SK-N-SH treated with all-trans-retinoic acid at 6 μM for 48 hours (cell line): ENCODE results near the gene SNIP1.

ENCODE experiments used
- ATAC-seq: fragments of 200-7000 bp; cut with Tn5 transposase; 3 replicates; pipeline ENCODE4 v1.9.1; 2020; ENCODE audit warnings: mild to moderate bottlenecking, moderate library complexity
- ARNTL ChIP-seq: fragments of 450-650 bp; formaldehyde crosslinking; IDR thresholded peaks from 2 replicates; pipeline ENCODE4 v1.5.0; 2020; ENCODE audit warnings: low read depth, mild to moderate bottlenecking, moderate library complexity, borderline replicate concordance
- BACH2 ChIP-seq: fragments of 250-450 bp; sonication (Bioruptor Pico); IDR thresholded peaks from 2 replicates; pipeline ENCODE4 v1.9.0; 2021; ENCODE audit warnings: mild to moderate bottlenecking, borderline replicate concordance
- CREB5 ChIP-seq: fragments of 250-450 bp; sonication (Bioruptor Pico); IDR thresholded peaks from 2 replicates; pipeline ENCODE4 v1.5.1; 2020; ENCODE audit warnings: low read depth, mild to moderate bottlenecking, moderate library complexity
- CSDC2 ChIP-seq: fragments of 250-450 bp; sonication (Bioruptor Pico); IDR thresholded peaks from 2 replicates; pipeline ENCODE4 v1.5.0; 2020; ENCODE audit warnings: mild to moderate bottlenecking, moderate library complexity
- ESRRG ChIP-seq: fragments of 250-450 bp; sonication (Bioruptor Pico); IDR thresholded peaks from 2 replicates; pipeline ENCODE4 v1.6.1; 2021; ENCODE audit warnings: mild to moderate bottlenecking
- OSR1 ChIP-seq: fragments of 250-450 bp; sonication (Bioruptor Pico); IDR thresholded peaks from 2 replicates; pipeline ENCODE4 v1.8.0; 2022; ENCODE audit warnings: moderate library complexity, mild to moderate bottlenecking, inconsistent platforms
- POU6F1 ChIP-seq: fragments of 250-450 bp; sonication (Bioruptor Pico); IDR thresholded peaks from 2 replicates; pipeline ENCODE4 v1.8.0; 2021; ENCODE audit warnings: low read depth, mild to moderate bottlenecking, moderate library complexity, borderline replicate concordance
- PPARA ChIP-seq: fragments of 250-450 bp; sonication (Bioruptor Pico); IDR thresholded peaks from 2 replicates; pipeline ENCODE4 v1.5.0; 2020; ENCODE audit warnings: mild to moderate bottlenecking, borderline replicate concordance
- SNAI2 ChIP-seq: fragments of 250-450 bp; sonication (Bioruptor Pico); IDR thresholded peaks from 2 replicates; pipeline ENCODE4 v1.5.0; 2020; ENCODE audit warnings: mild to moderate bottlenecking, moderate library complexity
- TCF4 ChIP-seq: fragments of 250-450 bp; sonication (Bioruptor Pico); IDR thresholded peaks from 2 replicates; pipeline ENCODE4 v1.8.0; 2021; ENCODE audit warnings: mild to moderate bottlenecking, moderate library complexity, borderline replicate concordance
- TOX ChIP-seq: fragments of 250-450 bp; sonication (Bioruptor Pico); IDR thresholded peaks from 2 replicates; pipeline ENCODE4 v1.8.0; 2021; ENCODE audit warnings: mild to moderate bottlenecking, moderate library complexity, borderline replicate concordance
- TSHZ2 ChIP-seq: fragments of 250-450 bp; sonication (Bioruptor Pico); IDR thresholded peaks from 2 replicates; pipeline ENCODE4 v1.5.0; 2020; ENCODE audit warnings: mild to moderate bottlenecking, moderate library complexity
- ZC3H10 ChIP-seq: fragments of 250-450 bp; sonication (Bioruptor Pico); IDR thresholded peaks from 2 replicates; pipeline ENCODE4 v1.5.1; 2021; ENCODE audit warnings: mild to moderate bottlenecking, moderate library complexity
- ZFP3 ChIP-seq: fragments of 250-450 bp; sonication (Bioruptor Pico); IDR thresholded peaks from 2 replicates; pipeline ENCODE4 v1.5.0; 2020; ENCODE audit warnings: mild to moderate bottlenecking, moderate library complexity
- ZFP30 ChIP-seq: fragments of 450-650 bp; formaldehyde crosslinking; IDR thresholded peaks from 2 replicates; pipeline ENCODE4 v1.5.0; 2022; ENCODE audit warnings: mild to moderate bottlenecking, moderate library complexity
- ZNF565 ChIP-seq: fragments of 450-650 bp; formaldehyde crosslinking; conservative IDR thresholded peaks from 2 replicates; pipeline ENCODE4 v1.5.0; 2020; ENCODE audit warnings: low read depth, mild to moderate bottlenecking, moderate library complexity
- ZNF70 ChIP-seq: fragments of 450-650 bp; formaldehyde crosslinking; IDR thresholded peaks from 2 replicates; pipeline ENCODE4 v1.5.0; 2020; ENCODE audit warnings: mild to moderate bottlenecking, moderate library complexity
- ZNF8 ChIP-seq: fragments of 450-650 bp; formaldehyde crosslinking; IDR thresholded peaks from 2 replicates; pipeline ENCODE4 v1.5.0; 2020; ENCODE audit warnings: mild to moderate bottlenecking, moderate library complexity
- TF ChIP-seq, protein P1 (sequence below): fragments of 250-450 bp; sonication (Bioruptor Pico); IDR thresholded peaks from 2 replicates; pipeline ENCODE4 v1.8.0; 2020; ENCODE audit warnings: mild to moderate bottlenecking, moderate library complexity, borderline replicate concordance
- TF ChIP-seq, protein P2 (sequence below): fragments of 250-450 bp; sonication (Bioruptor Pico); IDR thresholded peaks from 2 replicates; pipeline ENCODE4 v1.5.1; 2021; ENCODE audit warnings: mild to moderate bottlenecking, moderate library complexity

The SNIP1 gene

GRCh38 chr1:37487619-37487984, 66.5 kb downstream of the SNIP1 start (continued):
- TF ChIP-seq, protein P1, sequence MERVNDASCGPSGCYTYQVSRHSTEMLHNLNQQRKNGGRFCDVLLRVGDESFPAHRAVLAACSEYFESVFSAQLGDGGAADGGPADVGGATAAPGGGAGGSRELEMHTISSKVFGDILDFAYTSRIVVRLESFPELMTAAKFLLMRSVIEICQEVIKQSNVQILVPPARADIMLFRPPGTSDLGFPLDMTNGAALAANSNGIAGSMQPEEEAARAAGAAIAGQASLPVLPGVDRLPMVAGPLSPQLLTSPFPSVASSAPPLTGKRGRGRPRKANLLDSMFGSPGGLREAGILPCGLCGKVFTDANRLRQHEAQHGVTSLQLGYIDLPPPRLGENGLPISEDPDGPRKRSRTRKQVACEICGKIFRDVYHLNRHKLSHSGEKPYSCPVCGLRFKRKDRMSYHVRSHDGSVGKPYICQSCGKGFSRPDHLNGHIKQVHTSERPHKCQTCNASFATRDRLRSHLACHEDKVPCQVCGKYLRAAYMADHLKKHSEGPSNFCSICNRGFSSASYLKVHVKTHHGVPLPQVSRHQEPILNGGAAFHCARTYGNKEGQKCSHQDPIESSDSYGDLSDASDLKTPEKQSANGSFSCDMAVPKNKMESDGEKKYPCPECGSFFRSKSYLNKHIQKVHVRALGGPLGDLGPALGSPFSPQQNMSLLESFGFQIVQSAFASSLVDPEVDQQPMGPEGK (CRISPR knock-in tag) = no peak
- TF ChIP-seq ZNF565 = no peak
- TF ChIP-seq ZFP3 (CRISPR knock-in tag) = no peak
- no peak for TF ChIP-seq ARNTL (CRISPR knock-in tag)
- TF ChIP-seq ZNF8 (CRISPR knock-in tag) = no peak

DNA sequence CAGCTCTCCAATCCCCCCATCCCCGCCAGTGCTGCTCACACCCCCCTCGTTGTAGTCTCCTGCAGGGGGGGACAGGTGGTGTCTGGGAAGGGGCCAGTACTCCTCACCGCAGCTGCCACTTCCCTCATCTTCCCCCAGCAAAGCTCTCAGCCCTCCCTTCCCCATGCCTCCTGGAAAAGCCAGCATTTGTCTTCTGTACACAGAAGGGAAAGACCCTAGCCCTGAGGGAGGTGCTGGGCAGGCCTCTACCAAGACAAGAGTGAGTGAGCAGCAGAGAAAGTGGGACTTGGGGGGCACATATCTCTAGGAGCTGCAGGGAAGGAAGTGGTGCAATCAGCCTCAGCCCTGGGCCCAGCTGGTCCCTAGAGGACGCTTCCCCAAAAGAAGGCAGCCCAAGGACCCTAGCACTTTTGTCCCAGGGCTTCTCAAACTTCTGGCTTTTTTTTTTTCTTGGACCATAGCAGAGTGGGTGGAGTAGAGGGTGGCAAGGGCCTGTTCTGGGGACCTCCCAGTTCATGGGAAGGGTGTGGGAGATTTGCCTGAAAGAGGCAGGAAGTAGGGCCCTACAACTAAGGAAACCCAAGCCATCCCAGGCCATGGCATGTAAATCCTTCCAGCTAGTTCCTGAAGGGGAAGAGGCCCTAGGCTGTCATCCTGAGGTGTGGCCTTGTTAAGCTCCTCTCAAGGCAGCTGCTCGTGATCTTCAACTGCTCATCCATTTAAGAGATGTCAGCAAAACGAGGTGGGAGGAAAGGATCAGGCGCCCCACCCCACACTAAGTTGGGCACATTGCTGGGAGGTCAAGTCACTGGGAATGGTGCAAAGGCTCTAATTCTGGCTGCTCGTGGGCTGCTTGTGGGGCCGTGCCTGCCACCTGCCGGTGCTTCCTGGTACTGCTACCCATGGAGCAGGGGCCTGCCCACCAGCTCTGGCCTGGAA, 67.1 kb downstream of the SNIP1 start:
- TF ChIP-seq CSDC2 (CRISPR knock-in tag) (no peak), TCF4 (CRISPR knock-in tag) (no peak), ZC3H10 (CRISPR knock-in tag) (no peak), POU6F1 (CRISPR knock-in tag) (no peak), BACH2 (CRISPR knock-in tag) (no peak)
- TF ChIP-seq, protein P2, sequence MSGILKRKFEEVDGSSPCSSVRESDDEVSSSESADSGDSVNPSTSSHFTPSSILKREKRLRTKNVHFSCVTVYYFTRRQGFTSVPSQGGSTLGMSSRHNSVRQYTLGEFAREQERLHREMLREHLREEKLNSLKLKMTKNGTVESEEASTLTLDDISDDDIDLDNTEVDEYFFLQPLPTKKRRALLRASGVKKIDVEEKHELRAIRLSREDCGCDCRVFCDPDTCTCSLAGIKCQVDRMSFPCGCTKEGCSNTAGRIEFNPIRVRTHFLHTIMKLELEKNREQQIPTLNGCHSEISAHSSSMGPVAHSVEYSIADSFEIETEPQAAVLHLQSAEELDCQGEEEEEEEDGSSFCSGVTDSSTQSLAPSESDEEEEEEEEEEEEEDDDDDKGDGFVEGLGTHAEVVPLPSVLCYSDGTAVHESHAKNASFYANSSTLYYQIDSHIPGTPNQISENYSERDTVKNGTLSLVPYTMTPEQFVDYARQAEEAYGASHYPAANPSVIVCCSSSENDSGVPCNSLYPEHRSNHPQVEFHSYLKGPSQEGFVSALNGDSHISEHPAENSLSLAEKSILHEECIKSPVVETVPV (CRISPR knock-in tag) = no peak
- ATAC-seq = peak; percentile 85

DNA sequence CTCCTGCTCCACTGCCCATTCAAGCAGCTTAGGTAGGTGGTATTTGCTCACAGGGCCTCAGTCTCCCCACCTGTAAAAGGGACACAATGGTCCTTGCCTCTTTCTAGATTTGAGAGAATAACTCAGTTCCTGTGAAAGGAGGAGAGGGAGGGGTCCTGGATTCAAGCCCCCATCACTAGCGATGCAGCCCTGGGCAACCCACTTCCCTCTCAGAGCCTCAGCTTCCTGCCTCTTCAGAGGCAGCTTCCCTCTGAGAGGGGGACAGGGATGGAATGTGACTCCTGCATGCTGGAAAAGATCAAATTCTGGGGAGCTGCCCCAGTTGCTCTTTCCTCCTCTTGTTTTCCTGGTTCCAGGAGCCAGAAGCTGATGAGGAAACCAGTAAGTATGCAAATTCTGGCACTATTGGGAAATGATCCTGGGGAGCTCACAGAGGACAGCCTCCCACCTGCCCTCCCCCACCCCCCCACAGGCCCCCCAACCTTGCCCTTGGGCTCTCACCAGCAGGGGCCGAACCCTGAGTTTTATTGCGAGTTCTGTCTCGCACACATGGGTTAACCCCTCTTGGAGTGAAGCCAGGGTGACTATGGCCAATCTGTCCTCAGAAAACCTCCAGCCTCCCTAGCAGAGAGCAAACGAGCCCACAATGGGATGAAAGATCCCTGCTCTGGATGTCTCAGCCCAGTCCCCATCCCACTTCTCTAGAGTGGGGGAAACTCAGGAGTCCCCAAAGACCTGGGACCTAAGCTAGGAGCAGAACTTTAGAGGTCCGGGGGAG, 68.0 kb downstream of the SNIP1 start:
- ATAC-seq = 0 out of 3 replicates have a peak, but pooled peaks have one; percentile 2
- TF ChIP-seq ZNF70 (CRISPR knock-in tag) (no peak), ESRRG (no peak), CREB5 (CRISPR knock-in tag) (no peak), OSR1 (CRISPR knock-in tag) (no peak), TCF4 (CRISPR knock-in tag) (no peak), ZFP30 (CRISPR knock-in tag) (no peak), ZC3H10 (CRISPR knock-in tag) (no peak), ZFP3 (CRISPR knock-in tag) (no peak), ZNF8 (CRISPR knock-in tag) (no peak), PPARA (no peak), SNAI2 (CRISPR knock-in tag) (no peak), TSHZ2 (no peak), ZNF565 (no peak), TOX (no peak), ARNTL (CRISPR knock-in tag) (no peak)
- TF ChIP-seq, protein P1 (CRISPR knock-in tag) = no peak
- TF ChIP-seq, protein P2 (CRISPR knock-in tag) = no peak
